ENCODE results near the gene DNAH14.
"Not testable (repeated sequence)": the region's sequence is repeated elsewhere in the genome, so short reads cannot be mapped to it uniquely, and the experiment has no call there.

The DNAH14 gene

GRCh38 chr1:225253784-225254183, 324.3 kb downstream of the DNAH14 start:
- DNase-seq (ENCODE audit: low read depth in 2 of 2), result no peak

- DNase-seq (ENCODE audit: low read depth in 2 of 2), result no peak
These were observed 325.2 kb downstream of the DNAH14 start for GRCh38 chr1:225254676-225255075.

- no peak for DNase-seq (ENCODE audit: low read depth in 2 of 2)
These were observed 327.6 kb downstream of the DNAH14 start for GRCh38 chr1:225257081-225257480.

GRCh38 chr1:225258811-225259210, 329.3 kb downstream of the DNAH14 start:
- DNase-seq (ENCODE audit: low read depth in 2 of 2), result no peak

GRCh38 chr1:225259542-225259941, 330.1 kb downstream of the DNAH14 start:
- DNase-seq (ENCODE audit: low read depth in 2 of 2), result no peak

GRCh38 chr1:225260319-225260718, 330.8 kb downstream of the DNAH14 start:
- DNase-seq (ENCODE audit: low read depth in 2 of 2), result no peak

- no peak for DNase-seq (ENCODE audit: low read depth in 2 of 2)
These were observed 348.0 kb downstream of the DNAH14 start for GRCh38 chr1:225277445-225277844.

- DNase-seq (ENCODE audit: low read depth in 2 of 2), result no peak
These were observed 351.1 kb downstream of the DNAH14 start for GRCh38 chr1:225280563-225280962.

- no peak for DNase-seq (ENCODE audit: low read depth in 2 of 2)
These were observed 360.8 kb downstream of the DNAH14 start for GRCh38 chr1:225290244-225290643.

- DNase-seq (ENCODE audit: low read depth in 2 of 2), result no peak
These were observed 370.1 kb downstream of the DNAH14 start for GRCh38 chr1:225299624-225300023.

GRCh38 chr1:225300381-225300780, 370.9 kb downstream of the DNAH14 start:
- no peak for DNase-seq (ENCODE audit: low read depth in 2 of 2)

- DNase-seq (ENCODE audit: low read depth in 2 of 2), result no peak
These were observed 375.5 kb downstream of the DNAH14 start for GRCh38 chr1:225304996-225305395.

- not testable (repeated sequence) for DNase-seq (ENCODE audit: low read depth in 2 of 2)
These were observed 381.1 kb downstream of the DNAH14 start for GRCh38 chr1:225310544-225310943.

GRCh38 chr1:225318706-225319575, 389.5 kb downstream of the DNAH14 start:
- DNase-seq (ENCODE audit: low read depth in 2 of 2), result peak; percentile 10 to 15

- DNase-seq (ENCODE audit: low read depth in 2 of 2), result no peak
These were observed 390.4 kb downstream of the DNAH14 start for GRCh38 chr1:225319871-225320270.

GRCh38 chr1:225321784-225322183, 392.3 kb downstream of the DNAH14 start:
- DNase-seq (ENCODE audit: low read depth in 2 of 2), result no peak

- no peak for DNase-seq (ENCODE audit: low read depth in 2 of 2)
These were observed 399.6 kb downstream of the DNAH14 start for GRCh38 chr1:225329041-225329440.

- DNase-seq (ENCODE audit: low read depth in 2 of 2), result not testable (repeated sequence)
These were observed 400.5 kb downstream of the DNAH14 start for GRCh38 chr1:225329996-225330395.

- DNase-seq (ENCODE audit: low read depth in 2 of 2), result no peak
These were observed 403.2 kb downstream of the DNAH14 start for GRCh38 chr1:225332686-225333085.

GRCh38 chr1:225335098-225335778, 405.8 kb downstream of the DNAH14 start:
- not testable (repeated sequence) for DNase-seq (ENCODE audit: low read depth in 2 of 2)

- DNase-seq (ENCODE audit: low read depth in 2 of 2), result no peak
These were observed 409.1 kb downstream of the DNAH14 start for GRCh38 chr1:225338545-225338944.

GRCh38 chr1:225341642-225342041, 412.2 kb downstream of the DNAH14 start:
- no peak for DNase-seq (ENCODE audit: low read depth in 2 of 2)

- DNase-seq (ENCODE audit: low read depth in 2 of 2), result no peak
These were observed 413.2 kb downstream of the DNAH14 start for GRCh38 chr1:225342695-225343094.
